ENCODE measurements around the gene MIPEP. TPM values are rescaled to one million over a fixed set of nuclear protein-coding genes. Genes with fewer than 3 reads are reported as not detected.

The MIPEP gene
- total and polyA plus RNA-seq, 12 donors = 13.9 to 28.6 (median 20.7) TPM

DNA sequence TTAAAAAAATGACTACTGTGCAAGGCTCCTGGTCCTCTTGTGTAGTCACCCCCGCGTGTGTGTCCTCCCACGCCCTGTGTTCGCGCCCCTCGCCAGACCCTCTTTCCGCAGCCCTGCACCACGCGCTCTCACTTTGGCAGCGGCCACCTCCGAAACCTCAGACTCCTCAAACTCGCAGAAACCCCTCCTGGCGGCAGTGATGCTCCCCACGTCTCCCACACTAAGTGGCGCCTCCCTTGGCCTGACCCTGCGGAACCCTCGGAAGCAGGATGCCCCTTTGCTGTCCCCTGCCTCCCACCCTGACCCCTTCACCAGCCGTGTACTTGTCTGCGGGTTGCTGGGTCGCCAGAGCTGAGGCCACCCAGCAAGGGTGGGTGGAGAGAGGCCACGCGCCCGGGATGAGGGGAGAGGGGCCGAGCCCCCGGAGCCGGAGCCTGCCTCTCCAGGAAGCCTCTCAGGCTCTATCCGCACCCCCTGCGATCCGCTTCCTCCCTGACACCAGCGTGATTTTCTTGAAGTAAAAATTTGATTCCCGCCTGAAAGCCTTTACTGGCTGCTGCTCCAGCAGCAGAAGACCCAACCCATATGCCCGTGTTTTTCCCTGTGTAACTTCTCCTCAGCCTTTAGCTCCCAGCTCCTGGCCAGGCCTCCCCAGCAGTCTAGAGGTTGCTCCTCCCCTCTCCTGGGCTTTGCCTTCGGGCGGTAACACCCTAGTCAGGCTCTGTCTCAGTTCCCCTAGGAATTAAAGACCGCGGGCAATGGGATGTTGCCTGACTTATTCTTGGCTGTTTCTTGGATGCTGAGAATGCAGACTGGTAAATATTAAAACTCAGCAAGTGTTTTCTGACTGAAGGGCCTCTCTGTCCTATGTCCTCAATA lies 55.2 kb downstream of the MIPEP start:
- no peak overlapping the region for H3K27ac ChIP-seq
- no peaks in the 10 kb centered on the region for H3K27me3 ChIP-seq
- 92 to 97% (median 94%) methylated on average over 29 to 36 of the region's 36 CpGs for WGBS, 4 donors
- TF ChIP-seq, protein P1, sequence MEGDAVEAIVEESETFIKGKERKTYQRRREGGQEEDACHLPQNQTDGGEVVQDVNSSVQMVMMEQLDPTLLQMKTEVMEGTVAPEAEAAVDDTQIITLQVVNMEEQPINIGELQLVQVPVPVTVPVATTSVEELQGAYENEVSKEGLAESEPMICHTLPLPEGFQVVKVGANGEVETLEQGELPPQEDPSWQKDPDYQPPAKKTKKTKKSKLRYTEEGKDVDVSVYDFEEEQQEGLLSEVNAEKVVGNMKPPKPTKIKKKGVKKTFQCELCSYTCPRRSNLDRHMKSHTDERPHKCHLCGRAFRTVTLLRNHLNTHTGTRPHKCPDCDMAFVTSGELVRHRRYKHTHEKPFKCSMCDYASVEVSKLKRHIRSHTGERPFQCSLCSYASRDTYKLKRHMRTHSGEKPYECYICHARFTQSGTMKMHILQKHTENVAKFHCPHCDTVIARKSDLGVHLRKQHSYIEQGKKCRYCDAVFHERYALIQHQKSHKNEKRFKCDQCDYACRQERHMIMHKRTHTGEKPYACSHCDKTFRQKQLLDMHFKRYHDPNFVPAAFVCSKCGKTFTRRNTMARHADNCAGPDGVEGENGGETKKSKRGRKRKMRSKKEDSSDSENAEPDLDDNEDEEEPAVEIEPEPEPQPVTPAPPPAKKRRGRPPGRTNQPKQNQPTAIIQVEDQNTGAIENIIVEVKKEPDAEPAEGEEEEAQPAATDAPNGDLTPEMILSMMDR (IDR thresholded peaks at IDR 0.05) = no peak
- H3K4me3 ChIP-seq = no peak overlapping the region
- no peaks in the 10 kb centered on the region for H3K9me3 ChIP-seq (replicated peaks in 1 of 3)
- no peaks in the 10 kb centered on the region for H3K36me3 ChIP-seq (replicated peaks in 1 of 2)
- DNase-seq = no peak
- intact Hi-C loops (cut with DNase I) = no loop called here
- H3K4me1 ChIP-seq (replicated peaks in 1 of 2) = no peaks in the 10 kb centered on the region

- WGBS, 4 donors = 76 to 95% (median 78%) methylated on average over 4 of the region's 4 CpGs
- Histone ChIP-seq H3K9me3 (replicated peaks in 1 of 3) (no peaks in the 10 kb centered on the region), H3K36me3 (replicated peaks in 1 of 2) (no peaks in the 10 kb centered on the region), H3K27ac (no peak overlapping the region), H3K27me3 (no peaks in the 10 kb centered on the region), H3K4me3 (no peak overlapping the region), H3K4me1 (replicated peaks in 1 of 2) (no peaks in the 10 kb centered on the region)
- DNase-seq = no peak
- intact Hi-C loops (cut with DNase I) = no loop called here
- TF ChIP-seq, protein P1 (IDR thresholded peaks at IDR 0.05) = no peak
- TF ChIP-seq POLR2A (IDR thresholded peaks at IDR 0.05) = no peak
Observed at GRCh38 chr13:23828866-23829265, 60.3 kb downstream of the MIPEP start.

- no peaks in the 10 kb centered on the region for H3K9me3 ChIP-seq (replicated peaks in 1 of 3)
- TF ChIP-seq, protein P1 (IDR thresholded peaks at IDR 0.05) = no peak
- no peak for TF ChIP-seq POLR2A (IDR thresholded peaks at IDR 0.05)
- intact Hi-C loops (cut with DNase I) = no loop called here
- no peaks in the 10 kb centered on the region for H3K27me3 ChIP-seq
- no peaks in the 10 kb centered on the region for H3K36me3 ChIP-seq (replicated peaks in 1 of 2)
- 94 to 97% (median 96%) methylated on average over 4 of the region's 4 CpGs for WGBS, 4 donors
- no peaks in the 10 kb centered on the region for H3K4me1 ChIP-seq (replicated peaks in 1 of 2)
- no peak overlapping the region for H3K27ac ChIP-seq
- no peak for DNase-seq
- no peak overlapping the region for H3K4me3 ChIP-seq
Observed at GRCh38 chr13:23828086-23828485, 61.1 kb downstream of the MIPEP start.

- no peaks in the 10 kb centered on the region for H3K36me3 ChIP-seq (replicated peaks in 1 of 2)
- H3K27me3 ChIP-seq = no peaks in the 10 kb centered on the region
- 72 to 86% (median 85%) methylated on average over 2 of the region's 2 CpGs for WGBS, 4 donors
- no peaks in the 10 kb centered on the region for H3K9me3 ChIP-seq (replicated peaks in 1 of 3)
- H3K4me3 ChIP-seq = no peak overlapping the region
- H3K4me1 ChIP-seq (replicated peaks in 1 of 2) = no peaks in the 10 kb centered on the region
- DNase-seq = no peak
- TF ChIP-seq, protein P1 (IDR thresholded peaks at IDR 0.05) = no peak
- no peak for TF ChIP-seq POLR2A (IDR thresholded peaks at IDR 0.05)
- intact Hi-C loops (cut with DNase I) = no loop called here
- H3K27ac ChIP-seq = no peak overlapping the region
Observed at GRCh38 chr13:23825179-23825578, 64.0 kb downstream of the MIPEP start.

Data from adrenal gland (tissue), 12 donors.